SK-N-SH (cell line): ENCODE results near the gene SEMA3D. TPM values are rescaled to one million over a fixed set of nuclear protein-coding genes. Genes with fewer than 3 reads are reported as not detected.

Source experiments
- CTCF ChIA-PET: fragments of 300-600, 350-600 bp; formaldehyde crosslinking; extraction: SDS; loops from one replicate; lab custom pipeline; 2021; lab: Yijun Ruan, JAX
- POLR2A ChIA-PET: fragments of 350-600 bp; sonication (Branson Sonifier 250); formaldehyde crosslinking; extraction: SDS; loops from one replicate; lab custom pipeline; 2020; ENCODE audit warnings: antibody characterized with exemption, inconsistent platforms; lab: Yijun Ruan, JAX
- DNase-seq: peaks from one replicate; pipeline ENCODE4 v3.0.0; 2012
- H2AFZ ChIP-seq: fragments of 200-600 bp; sonication (generic); 2 replicates; pipeline ENCODE4 v1.8.1; 2016; ENCODE audit warnings: antibody characterized with exemption, mild to moderate bottlenecking, low read depth
- H3F3A ChIP-seq: fragments of 200-600 bp; sonication (generic); replicated peaks from 2 replicates; pipeline ENCODE3; 2016; ENCODE audit warnings: antibody characterized with exemption, mild to moderate bottlenecking; ENCODE audit not compliant: insufficient read depth
- H3K27ac ChIP-seq, 2 experiments: fragments of 200-500 bp in 1 of 2; fragments of 200-600 bp in 1 of 2; sonication (Bioruptor generic) in 1 of 2; sonication (generic), shearing (Covaris generic) in 1 of 2; 2 replicates each; pipeline versions ENCODE4 v1.5.1 to v1.6.1; 2014 to 2016; ENCODE audit warnings: low read depth in 2 of 2, inconsistent platforms in 1 of 2, low read length in 1 of 2, mild to moderate bottlenecking in 1 of 2, mixed read lengths in 1 of 2
- H3K27me3 ChIP-seq: fragments of 200-600 bp; sonication (generic), shearing (Covaris generic); 2 replicates; pipeline ENCODE4 v1.6.1; 2016; ENCODE audit warnings: mixed run types; ENCODE audit not compliant: insufficient read depth
- H3K36me3 ChIP-seq, 2 experiments: fragments of 200-500 bp in 1 of 2; fragments of 200-600 bp in 1 of 2; sonication (Bioruptor generic) in 1 of 2; sonication (generic) in 1 of 2; replicated peaks in 1 of 2; 2 replicates each; pipeline versions ENCODE3 to v1.5.1; 2014 to 2016; ENCODE audit warnings: low read length in 1 of 2, mild to moderate bottlenecking in 1 of 2; ENCODE audit not compliant: insufficient read depth in 2 of 2, control insufficient read depth in 1 of 2
- H3K4me1 ChIP-seq, 2 experiments: fragments of 200-500 bp in 1 of 2; fragments of 200-600 bp in 1 of 2; sonication (Bioruptor generic) in 1 of 2; sonication (generic), shearing (Covaris generic) in 1 of 2; 2 replicates each; pipeline versions ENCODE4 v1.5.1 to v1.6.1; 2014 to 2016; ENCODE audit warnings: low read depth in 1 of 2, low read length in 1 of 2, mixed run types in 1 of 2; ENCODE audit not compliant: insufficient read depth in 2 of 2, control insufficient read depth in 1 of 2
- H3K4me2 ChIP-seq: fragments of 200-600 bp; sonication (generic), shearing (Covaris generic); 2 replicates; pipeline ENCODE4 v1.6.1; 2017; ENCODE audit warnings: mixed run types
- H3K4me3 ChIP-seq, 2 experiments: fragments of 200-500 bp in 1 of 2; fragments of 200-600 bp in 1 of 2; sonication (Bioruptor generic) in 1 of 2; sonication (generic), shearing (Covaris generic) in 1 of 2; 2 replicates each; pipeline versions ENCODE4 v1.5.1 to v1.8.1; 2014 to 2016; ENCODE audit warnings: low read depth in 2 of 2, inconsistent platforms in 1 of 2, low read length in 1 of 2, mild to moderate bottlenecking in 1 of 2, mixed read lengths in 1 of 2, moderate library complexity in 1 of 2
- H3K79me2 ChIP-seq: fragments of 200-600 bp; sonication (generic); 2 replicates; pipeline ENCODE4 v1.8.1; 2017; ENCODE audit warnings: mild to moderate bottlenecking; ENCODE audit not compliant: insufficient read depth
- H3K9ac ChIP-seq: fragments of 200-600 bp; sonication (generic); 2 replicates; pipeline ENCODE4 v1.6.1; 2017; ENCODE audit warnings: mixed run types
- H3K9me2 ChIP-seq: fragments of 200-600 bp; sonication (generic); 2 replicates; pipeline ENCODE4 v1.6.1; 2017; ENCODE audit warnings: mixed run types
- H3K9me3 ChIP-seq: fragments of 200-600 bp; sonication (generic); 2 replicates; pipeline ENCODE4 v1.6.1; 2017; ENCODE audit warnings: mixed run types, mild to moderate bottlenecking, moderate library complexity
- H4K20me1 ChIP-seq: fragments of 200-600 bp; sonication (generic); 2 replicates; pipeline ENCODE4 v1.6.1; 2017; ENCODE audit warnings: mild to moderate bottlenecking, mixed run types; ENCODE audit not compliant: insufficient read depth
- EP300 ChIP-seq, 2 experiments: IDR thresholded peaks; 2 replicates each; pipeline versions ENCODE4 v1.4.0 to v1.6.1; 2012; ENCODE audit warnings: borderline replicate concordance in 1 of 2, low read depth in 1 of 2, low read length in 1 of 2
- EZH2phosphoT487 ChIP-seq: fragments of 200-600 bp; sonication (generic); IDR thresholded peaks from 2 replicates; pipeline ENCODE4 v1.6.1; 2017; ENCODE audit warnings: low read depth, mixed run types, mild to moderate bottlenecking, antibody characterized with exemption, moderate library complexity, borderline replicate concordance
- FOSL2 ChIP-seq: IDR thresholded peaks from 2 replicates; pipeline ENCODE4 v1.4.0; 2012; ENCODE audit warnings: low read depth, mild to moderate bottlenecking, moderate library complexity, borderline replicate concordance
- FOXJ3 ChIP-seq: sonication (generic); formaldehyde crosslinking; IDR thresholded peaks from 2 replicates; pipeline ENCODE4 v1.5.1; 2020; ENCODE audit warnings: mild to moderate bottlenecking, missing genetic modification reagents
- FOXM1 ChIP-seq: IDR thresholded peaks from 2 replicates; pipeline ENCODE4 v1.4.0; 2012; ENCODE audit warnings: low read depth, mild to moderate bottlenecking
- MEF2A ChIP-seq: IDR thresholded peaks from 2 replicates; pipeline ENCODE4 v1.4.0; 2012; ENCODE audit warnings: low read depth, borderline replicate concordance
- PBX3 ChIP-seq: IDR thresholded peaks from 2 replicates; pipeline ENCODE4; 2012
- POLR2AphosphoS5 ChIP-seq: IDR thresholded peaks from 2 replicates; pipeline ENCODE4 v1.6.1; 2012; ENCODE audit warnings: low read depth, low read length
- SIN3A ChIP-seq: IDR thresholded peaks from 2 replicates; pipeline ENCODE4 v1.6.1; 2012; ENCODE audit warnings: low read depth, mild to moderate bottlenecking, low read length, moderate library complexity, borderline replicate concordance
- SMC3 ChIP-seq: IDR thresholded peaks from 2 replicates; pipeline ENCODE4 v1.6.1; 2012; ENCODE audit warnings: low read depth, low read length, improper control_type of control experiment
- TCF12 ChIP-seq: IDR thresholded peaks from 2 replicates; pipeline ENCODE4 v1.4.0; 2012
- TEAD4 ChIP-seq: IDR thresholded peaks from 2 replicates; pipeline ENCODE4 v1.4.0; 2012; ENCODE audit warnings: mild to moderate bottlenecking, borderline replicate concordance; ENCODE audit not compliant: insufficient read depth
- whole genome bisulfite sequencing: methylation state at CpG from one replicate; pipeline ENCODE4 v1.1.6; 2017; ENCODE audit warnings: low lambda C conversion rate; 5-methylcytosine and 5-hydroxymethylcytosine counted together
- polyA plus RNA-seq, 3 experiments: library from polyadenylated mRNA; depleted of rRNA; stranded (reverse); fragments of >200 nt; gene quantifications; 2 replicates each; pipeline ENCODE4 v1.2.3, GENCODE V29; 2012
- TF ChIP-seq, protein P1 (sequence below): fragments of 150-350 bp; IDR thresholded peaks from 2 replicates; pipeline ENCODE4 v1.6.1; 2016; ENCODE audit warnings: mild to moderate bottlenecking, low read depth, low read length
- TF ChIP-seq, protein P2 (sequence below): IDR thresholded peaks from 2 replicates; pipeline ENCODE4 v1.4.0; 2012; ENCODE audit warnings: low read depth, borderline replicate concordance
- TF ChIP-seq, protein P3 (sequence below): IDR thresholded peaks from 2 replicates; pipeline ENCODE4 v1.4.0; 2012; ENCODE audit warnings: low read depth, borderline replicate concordance

Gene SEMA3D
- polyA plus RNA-seq, 1 of the 3 experiments (the other 2 are of a cell fraction) = 30.1 TPM

DNA sequence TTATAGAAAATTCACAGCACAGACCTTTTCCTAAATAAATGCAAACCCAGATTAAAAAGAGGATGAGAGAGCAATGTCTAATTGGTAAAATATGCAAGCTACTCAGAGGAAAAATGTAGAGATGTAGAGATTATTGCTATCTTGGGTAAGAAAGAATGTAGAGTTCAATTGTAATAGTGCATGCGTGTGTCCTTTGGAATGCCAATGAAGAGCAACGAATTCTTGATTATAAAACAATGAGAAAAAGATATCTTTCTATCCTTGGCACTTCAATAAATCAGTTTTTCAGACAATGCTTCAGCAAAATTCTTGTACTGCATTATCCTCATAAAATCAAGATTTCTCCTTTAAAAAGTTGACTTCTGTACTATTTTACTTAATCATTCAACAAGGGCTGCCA lies 50.9 kb downstream of the SEMA3D start (continued):
- TF ChIP-seq EP300 (IDR thresholded peaks at IDR 0.05; ENCODE audit: borderline replicate concordance in 1 of 2, low read depth in 1 of 2, low read length in 1 of 2) = peak; percentile 72 to 100; a peak in 3 of 4 replicates
- peak; percentile 89 for TF ChIP-seq POLR2AphosphoS5
- TF ChIP-seq EZH2phosphoT487 = no peak
- peak; percentile 65; the same call in 1 of the 2 replicates for TF ChIP-seq SIN3A
- TF ChIP-seq PBX3 = peak; percentile 96
- peak; percentile 100 for TF ChIP-seq TEAD4
- no peak for TF ChIP-seq SMC3
- TF ChIP-seq, protein P1, sequence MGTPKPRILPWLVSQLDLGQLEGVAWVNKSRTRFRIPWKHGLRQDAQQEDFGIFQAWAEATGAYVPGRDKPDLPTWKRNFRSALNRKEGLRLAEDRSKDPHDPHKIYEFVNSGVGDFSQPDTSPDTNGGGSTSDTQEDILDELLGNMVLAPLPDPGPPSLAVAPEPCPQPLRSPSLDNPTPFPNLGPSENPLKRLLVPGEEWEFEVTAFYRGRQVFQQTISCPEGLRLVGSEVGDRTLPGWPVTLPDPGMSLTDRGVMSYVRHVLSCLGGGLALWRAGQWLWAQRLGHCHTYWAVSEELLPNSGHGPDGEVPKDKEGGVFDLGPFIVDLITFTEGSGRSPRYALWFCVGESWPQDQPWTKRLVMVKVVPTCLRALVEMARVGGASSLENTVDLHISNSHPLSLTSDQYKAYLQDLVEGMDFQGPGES = no peak
- TF ChIP-seq FOXJ3 (CRISPR knock-in tag) = no peak
- peak; percentile 99 for TF ChIP-seq FOXM1

DNA sequence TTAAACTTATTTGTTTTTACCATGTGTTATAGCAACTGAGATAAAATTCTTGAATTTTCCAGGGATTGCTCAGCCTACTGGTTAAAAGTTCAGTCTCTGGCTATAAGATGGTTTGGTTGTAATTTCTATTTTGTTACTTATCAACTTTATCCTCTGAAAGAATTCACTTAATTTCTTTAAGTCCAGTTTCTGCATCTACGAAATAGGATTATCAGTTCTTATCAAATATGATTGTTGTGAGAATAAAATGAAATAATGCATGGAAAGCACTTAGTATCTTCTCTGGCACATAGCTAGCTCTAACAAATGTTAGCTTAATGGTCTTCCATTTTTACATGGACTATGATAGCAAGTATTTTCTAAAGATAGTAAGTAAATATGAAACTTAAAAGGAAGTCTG lies 53.3 kb downstream of the SEMA3D start:
- POLR2A ChIA-PET = no interaction called here
- 81% methylated on average over 1 of the region's 1 CpG for WGBS
- peaks cover 23% of the 10 kb centered on the region for H3F3A ChIP-seq
- DNase-seq = no peak
- H3K4me3 ChIP-seq = no peak overlapping the region
- no peak overlapping the region for H2AFZ ChIP-seq
- H3K4me2 ChIP-seq = no peak overlapping the region
- H4K20me1 ChIP-seq = no peaks in the 10 kb centered on the region
- H3K4me1 ChIP-seq = peaks cover 2 to 8% of the 10 kb centered on the region in 2 experiments; a peak in 2 of 4 replicates
- no peaks in the 10 kb centered on the region for H3K79me2 ChIP-seq
- H3K27me3 ChIP-seq = no peaks in the 10 kb centered on the region
- no peaks in the 10 kb centered on the region for H3K9me2 ChIP-seq
- no peak overlapping the region for H3K27ac ChIP-seq
- H3K9me3 ChIP-seq = no peaks in the 10 kb centered on the region
- no peaks in the 10 kb centered on the region for H3K36me3 ChIP-seq
- CTCF ChIA-PET = interaction anchor here (0.8 to 1.0 kb wide), 3 partner anchors 53 to 92 kb away, joined by 3 read pairs; partner anchors contain the start of gene SEMA3D
- H3K9ac ChIP-seq = no peak overlapping the region
- TF ChIP-seq FOSL2 (no peak), MEF2A (no peak), EP300 (IDR thresholded peaks at IDR 0.05; ENCODE audit: borderline replicate concordance in 1 of 2, low read depth in 1 of 2, low read length in 1 of 2) (no peak), TCF12 (no peak), EZH2phosphoT487 (no peak)
- TF ChIP-seq, protein P2, sequence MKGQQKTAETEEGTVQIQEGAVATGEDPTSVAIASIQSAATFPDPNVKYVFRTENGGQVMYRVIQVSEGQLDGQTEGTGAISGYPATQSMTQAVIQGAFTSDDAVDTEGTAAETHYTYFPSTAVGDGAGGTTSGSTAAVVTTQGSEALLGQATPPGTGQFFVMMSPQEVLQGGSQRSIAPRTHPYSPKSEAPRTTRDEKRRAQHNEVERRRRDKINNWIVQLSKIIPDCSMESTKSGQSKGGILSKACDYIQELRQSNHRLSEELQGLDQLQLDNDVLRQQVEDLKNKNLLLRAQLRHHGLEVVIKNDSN = no peak
- TF ChIP-seq, protein P3, sequence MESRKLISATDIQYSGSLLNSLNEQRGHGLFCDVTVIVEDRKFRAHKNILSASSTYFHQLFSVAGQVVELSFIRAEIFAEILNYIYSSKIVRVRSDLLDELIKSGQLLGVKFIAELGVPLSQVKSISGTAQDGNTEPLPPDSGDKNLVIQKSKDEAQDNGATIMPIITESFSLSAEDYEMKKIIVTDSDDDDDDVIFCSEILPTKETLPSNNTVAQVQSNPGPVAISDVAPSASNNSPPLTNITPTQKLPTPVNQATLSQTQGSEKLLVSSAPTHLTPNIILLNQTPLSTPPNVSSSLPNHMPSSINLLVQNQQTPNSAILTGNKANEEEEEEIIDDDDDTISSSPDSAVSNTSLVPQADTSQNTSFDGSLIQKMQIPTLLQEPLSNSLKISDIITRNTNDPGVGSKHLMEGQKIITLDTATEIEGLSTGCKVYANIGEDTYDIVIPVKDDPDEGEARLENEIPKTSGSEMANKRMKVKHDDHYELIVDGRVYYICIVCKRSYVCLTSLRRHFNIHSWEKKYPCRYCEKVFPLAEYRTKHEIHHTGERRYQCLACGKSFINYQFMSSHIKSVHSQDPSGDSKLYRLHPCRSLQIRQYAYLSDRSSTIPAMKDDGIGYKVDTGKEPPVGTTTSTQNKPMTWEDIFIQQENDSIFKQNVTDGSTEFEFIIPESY = no peak
